ENCODE results near the gene ADRA2B. TPM values are rescaled to one million over a fixed set of nuclear protein-coding genes. Genes with fewer than 3 reads are reported as not detected.

The ADRA2B gene
- total RNA-seq, 1 experiment from 2014 or later: not detected

- intact Hi-C loops (cut with micrococcal nuclease; ENCODE audit: unreplicated experiment): no loop called here
- TF ChIP-seq, protein P1, sequence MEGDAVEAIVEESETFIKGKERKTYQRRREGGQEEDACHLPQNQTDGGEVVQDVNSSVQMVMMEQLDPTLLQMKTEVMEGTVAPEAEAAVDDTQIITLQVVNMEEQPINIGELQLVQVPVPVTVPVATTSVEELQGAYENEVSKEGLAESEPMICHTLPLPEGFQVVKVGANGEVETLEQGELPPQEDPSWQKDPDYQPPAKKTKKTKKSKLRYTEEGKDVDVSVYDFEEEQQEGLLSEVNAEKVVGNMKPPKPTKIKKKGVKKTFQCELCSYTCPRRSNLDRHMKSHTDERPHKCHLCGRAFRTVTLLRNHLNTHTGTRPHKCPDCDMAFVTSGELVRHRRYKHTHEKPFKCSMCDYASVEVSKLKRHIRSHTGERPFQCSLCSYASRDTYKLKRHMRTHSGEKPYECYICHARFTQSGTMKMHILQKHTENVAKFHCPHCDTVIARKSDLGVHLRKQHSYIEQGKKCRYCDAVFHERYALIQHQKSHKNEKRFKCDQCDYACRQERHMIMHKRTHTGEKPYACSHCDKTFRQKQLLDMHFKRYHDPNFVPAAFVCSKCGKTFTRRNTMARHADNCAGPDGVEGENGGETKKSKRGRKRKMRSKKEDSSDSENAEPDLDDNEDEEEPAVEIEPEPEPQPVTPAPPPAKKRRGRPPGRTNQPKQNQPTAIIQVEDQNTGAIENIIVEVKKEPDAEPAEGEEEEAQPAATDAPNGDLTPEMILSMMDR (conservative IDR thresholded peaks at IDR 0.05; ENCODE audit: low read depth, low read length): no peak
- TF ChIP-seq EZH2 (IDR thresholded peaks at IDR 0.05; ENCODE audit: borderline replicate concordance, low read depth, low read length, poor library complexity, severe bottlenecking): no peak
- DNase-seq (ENCODE audit: low spot score): no peak
- ChIA-PET CTCF (no interaction called here), POLR2A (ENCODE audit: low non-redundant PET) (no interaction called here)
- no peak overlapping the region for H3K4me3 ChIP-seq (ENCODE audit: low read depth, low read length, poor library complexity, severe bottlenecking)
- no peak overlapping the region for H3K27ac ChIP-seq (ENCODE audit: low read depth, low read length, poor library complexity, severe bottlenecking)
- peaks cover 8% of the 10 kb centered on the region for H3K27me3 ChIP-seq (replicated peaks; ENCODE audit: insufficient read depth, low read depth, low read length, poor library complexity)
- no peaks in the 10 kb centered on the region for H3K36me3 ChIP-seq (ENCODE audit: insufficient read depth, low read length, poor library complexity, severe bottlenecking)
- BruUV-seq (replicated peaks): no TSS peak
- no peaks in the 10 kb centered on the region for H3K9me3 ChIP-seq (ENCODE audit: low read depth, low read length, poor library complexity, severe bottlenecking)
- no peaks in the 10 kb centered on the region for H3K4me1 ChIP-seq (ENCODE audit: insufficient read depth, low read length, poor library complexity, severe bottlenecking)
These were observed 32.1 kb downstream of the ADRA2B start for GRCh38 chr2:96083989-96084857.

GRCh38 chr2:96083064-96083939 lies 33.1 kb downstream of the ADRA2B start:
- Histone ChIP-seq H3K27me3 (replicated peaks; ENCODE audit: insufficient read depth, low read depth, low read length, poor library complexity) (peaks cover 12% of the 10 kb centered on the region), H3K36me3 (ENCODE audit: insufficient read depth, low read length, poor library complexity, severe bottlenecking) (no peaks in the 10 kb centered on the region), H3K27ac (ENCODE audit: low read depth, low read length, poor library complexity, severe bottlenecking) (no peak overlapping the region), H3K4me3 (ENCODE audit: low read depth, low read length, poor library complexity, severe bottlenecking) (no peak overlapping the region), H3K9me3 (ENCODE audit: low read depth, low read length, poor library complexity, severe bottlenecking) (no peaks in the 10 kb centered on the region), H3K4me1 (ENCODE audit: insufficient read depth, low read length, poor library complexity, severe bottlenecking) (no peaks in the 10 kb centered on the region)
- POLR2A ChIA-PET (ENCODE audit: low non-redundant PET): no interaction called here
- TF ChIP-seq, protein P1 (conservative IDR thresholded peaks at IDR 0.05; ENCODE audit: low read depth, low read length): no peak
- no peak for TF ChIP-seq EZH2 (IDR thresholded peaks at IDR 0.05; ENCODE audit: borderline replicate concordance, low read depth, low read length, poor library complexity, severe bottlenecking)
- no TSS peak for BruUV-seq (replicated peaks)
- DNase-seq (ENCODE audit: low spot score): no peak
- intact Hi-C loops (cut with micrococcal nuclease; ENCODE audit: unreplicated experiment): no loop called here
- CTCF ChIA-PET: no interaction called here

GRCh38 chr2:96082211-96083063 lies 33.9 kb downstream of the ADRA2B start:
- POLR2A ChIA-PET (ENCODE audit: low non-redundant PET): no interaction called here
- DNase-seq (ENCODE audit: low spot score): no peak
- TF ChIP-seq, protein P1 (conservative IDR thresholded peaks at IDR 0.05; ENCODE audit: low read depth, low read length): no peak
- CTCF ChIA-PET: no interaction called here
- intact Hi-C loops (cut with micrococcal nuclease; ENCODE audit: unreplicated experiment): no loop called here
- peaks cover 12% of the 10 kb centered on the region for H3K27me3 ChIP-seq (replicated peaks; ENCODE audit: insufficient read depth, low read depth, low read length, poor library complexity)
- no peak overlapping the region for H3K4me3 ChIP-seq (ENCODE audit: low read depth, low read length, poor library complexity, severe bottlenecking)
- no peaks in the 10 kb centered on the region for H3K9me3 ChIP-seq (ENCODE audit: low read depth, low read length, poor library complexity, severe bottlenecking)
- no TSS peak for BruUV-seq (replicated peaks)
- no peak overlapping the region for H3K27ac ChIP-seq (ENCODE audit: low read depth, low read length, poor library complexity, severe bottlenecking)
- no peaks in the 10 kb centered on the region for H3K36me3 ChIP-seq (ENCODE audit: insufficient read depth, low read length, poor library complexity, severe bottlenecking)
- no peaks in the 10 kb centered on the region for H3K4me1 ChIP-seq (ENCODE audit: insufficient read depth, low read length, poor library complexity, severe bottlenecking)
